HS-27A (cell line): Measurements from ENCODE around the gene MRPS18A.
"Not testable (repeated sequence)": the region's sequence is repeated elsewhere in the genome, so short reads cannot be mapped to it uniquely, and the experiment has no call there.

Experiments used
- DNase-seq: peaks from one replicate; pipeline ENCODE4 v3.0.0-alpha.2; 2012; ENCODE audit warnings: low read depth, missing footprints

MRPS18A gene

DNA sequence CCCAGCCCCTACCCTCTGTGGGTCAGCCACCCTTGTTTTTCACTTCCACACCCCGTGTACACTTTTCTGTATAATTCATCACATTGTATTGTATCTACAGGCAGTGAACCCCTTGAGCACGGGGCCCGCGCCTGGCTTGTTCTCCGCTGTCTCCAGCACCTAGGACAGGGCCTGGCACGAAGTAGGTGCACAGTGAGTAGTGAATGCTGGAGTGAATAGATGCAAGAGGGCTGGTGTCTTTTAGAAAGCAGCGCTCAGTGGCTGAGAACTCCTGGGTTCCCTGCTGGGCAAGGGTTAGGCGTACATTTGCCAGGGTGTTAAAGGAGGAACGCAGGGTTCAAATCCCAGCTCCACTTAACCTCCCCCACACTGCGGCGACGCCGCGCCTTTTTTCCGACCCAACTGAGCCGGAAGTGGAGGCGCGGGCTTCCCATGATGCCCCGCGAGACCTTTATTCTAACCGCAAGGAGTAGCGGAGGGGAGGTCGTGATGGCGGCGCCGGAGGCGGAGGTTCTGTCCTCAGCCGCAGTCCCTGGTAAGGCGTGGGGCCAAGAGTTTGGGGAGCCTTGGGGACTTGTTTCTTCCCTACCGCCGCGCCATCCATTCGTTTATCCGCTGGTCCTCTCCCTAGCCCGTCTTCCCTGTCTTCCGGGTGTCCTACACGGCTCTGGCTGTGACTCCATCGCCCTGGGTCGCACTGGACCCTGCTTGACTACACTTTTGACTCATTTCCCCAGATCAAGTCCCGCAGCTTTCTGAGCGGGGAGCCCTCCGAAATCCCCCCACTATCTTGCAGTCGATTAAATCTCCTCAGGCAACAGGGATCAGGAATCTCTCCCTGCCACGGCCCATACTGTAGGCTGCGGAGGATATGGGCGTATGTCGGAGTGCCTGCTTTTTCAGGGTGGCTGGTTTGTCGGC lies 51.9 kb downstream of the MRPS18A start, which contains the start of gene MAD2L1BP:
TSS of gene MAD2L1BP (plus strand) at position 454 of the 921 bp plus-strand sequence. CDS start at position 490, 36 bp downstream.
- DNase-seq, result peak; percentile 51

DNA sequence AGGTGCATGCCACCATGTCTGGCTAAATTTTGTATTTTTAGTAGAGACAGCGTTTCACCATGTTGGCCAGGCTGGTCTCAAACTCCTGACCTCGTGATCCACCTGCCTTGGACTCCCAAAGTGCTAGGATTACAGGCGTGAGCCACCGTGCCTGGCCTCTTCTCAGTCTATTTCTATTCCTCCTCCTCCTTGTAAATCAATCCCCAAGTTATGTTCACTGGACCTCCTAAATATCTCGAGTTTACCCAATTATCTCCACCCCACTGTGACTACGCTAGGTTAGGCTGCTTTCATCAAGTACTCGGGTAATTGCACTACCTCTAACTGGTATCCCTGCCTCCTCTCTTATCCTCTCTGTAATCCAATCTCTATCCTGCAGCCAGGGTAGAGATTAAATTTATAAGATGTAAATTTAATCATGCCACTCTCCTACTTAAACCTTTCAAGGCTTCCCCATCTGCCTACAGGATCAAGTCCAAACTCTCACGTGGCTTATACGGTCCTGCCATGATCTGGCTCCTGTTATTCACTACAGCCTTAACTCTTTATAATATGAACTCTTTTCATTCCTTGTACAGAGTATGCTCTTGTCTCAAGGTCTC lies 52.8 kb downstream of the MRPS18A start:
- DNase-seq, result no peak

DNA sequence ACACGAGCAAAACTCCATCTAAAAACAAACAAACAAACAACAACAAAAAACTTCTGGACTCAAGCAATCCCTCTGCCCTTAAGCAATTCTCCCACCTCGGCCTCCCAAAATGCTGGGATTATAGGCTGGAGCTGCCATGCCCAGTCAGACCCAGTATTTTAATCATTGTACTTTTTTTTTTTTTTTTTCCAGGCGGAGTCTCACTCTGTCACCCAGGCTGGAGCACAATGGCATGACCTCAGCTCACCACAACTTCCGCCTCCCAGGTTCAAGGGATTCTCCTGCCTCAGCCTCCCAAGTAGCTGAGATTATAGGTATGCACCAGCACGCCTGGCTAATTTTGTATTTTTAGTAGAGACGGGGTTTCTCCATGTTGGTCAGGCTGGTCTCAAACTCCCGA lies 54.6 kb downstream of the MRPS18A start:
- DNase-seq, result not testable (repeated sequence)

DNA sequence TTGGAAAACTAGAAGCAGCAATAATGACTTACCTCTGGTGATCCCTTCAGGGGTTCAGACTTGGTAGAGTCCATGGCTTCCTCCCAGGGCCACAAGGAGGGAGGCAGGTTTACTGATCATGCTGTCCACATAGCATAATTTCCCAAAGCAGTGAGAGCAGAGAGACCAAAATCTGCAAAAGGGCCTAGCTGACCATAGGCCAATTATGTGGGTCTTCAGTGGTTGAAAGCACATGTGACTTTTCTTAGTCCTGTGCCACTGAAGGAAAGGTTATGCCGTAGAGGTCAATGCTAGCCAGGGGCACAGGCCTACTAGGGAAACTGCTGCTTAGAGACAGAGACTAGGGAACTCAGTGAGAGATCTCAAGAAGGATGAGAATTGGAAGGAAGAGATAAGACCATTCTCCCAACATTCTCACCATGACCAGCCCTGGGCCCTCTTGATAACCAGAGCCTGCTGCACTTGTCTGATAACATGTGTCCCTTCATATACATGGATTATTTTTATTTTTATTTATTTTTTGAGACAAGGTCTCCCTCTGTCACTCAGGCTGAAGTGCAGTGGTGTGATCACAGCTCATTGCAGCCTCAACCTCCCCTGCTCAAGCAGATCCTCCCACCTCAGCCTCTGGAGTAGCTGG lies 56.5 kb downstream of the MRPS18A start:
- no peak for DNase-seq

DNA sequence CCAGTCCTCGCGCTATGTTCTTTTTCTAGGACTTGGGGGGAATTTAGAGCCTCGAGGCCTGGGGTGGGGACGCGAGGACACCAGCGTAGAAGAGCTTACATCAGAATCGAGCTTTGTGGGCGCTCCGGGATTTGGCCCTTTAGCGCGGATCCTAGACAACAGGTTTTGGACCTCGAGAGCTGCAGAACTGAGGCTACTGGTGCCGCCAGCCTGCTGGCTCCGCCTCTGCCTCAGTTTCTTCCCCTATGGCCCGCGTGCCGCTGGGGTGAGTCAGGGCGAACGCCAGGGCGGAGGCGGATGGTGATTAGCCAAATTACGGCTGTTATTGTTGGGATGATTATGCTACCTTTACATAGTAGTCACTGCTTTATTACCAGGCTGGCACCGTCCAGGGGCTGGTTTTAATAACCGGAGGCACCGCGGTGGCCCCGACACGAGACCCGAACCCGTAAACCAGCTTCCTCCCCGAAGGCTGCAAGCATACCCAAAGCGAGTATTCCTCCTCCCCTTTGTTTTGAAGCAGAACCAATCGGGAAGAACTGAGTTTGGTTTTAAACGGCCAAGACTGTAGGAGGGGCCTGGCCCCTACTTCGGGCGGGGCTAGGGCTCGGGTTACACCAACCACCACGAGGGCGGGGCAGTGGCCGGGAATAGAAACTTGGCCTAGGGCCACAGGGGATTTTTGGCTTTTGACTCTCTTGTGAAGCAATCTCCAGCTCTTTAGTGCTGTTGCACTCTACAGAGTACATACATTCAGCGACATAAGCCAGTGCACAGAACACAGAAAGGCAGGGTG lies 57.9 kb downstream of the MRPS18A start:
- peak; percentile 97 for DNase-seq

DNA sequence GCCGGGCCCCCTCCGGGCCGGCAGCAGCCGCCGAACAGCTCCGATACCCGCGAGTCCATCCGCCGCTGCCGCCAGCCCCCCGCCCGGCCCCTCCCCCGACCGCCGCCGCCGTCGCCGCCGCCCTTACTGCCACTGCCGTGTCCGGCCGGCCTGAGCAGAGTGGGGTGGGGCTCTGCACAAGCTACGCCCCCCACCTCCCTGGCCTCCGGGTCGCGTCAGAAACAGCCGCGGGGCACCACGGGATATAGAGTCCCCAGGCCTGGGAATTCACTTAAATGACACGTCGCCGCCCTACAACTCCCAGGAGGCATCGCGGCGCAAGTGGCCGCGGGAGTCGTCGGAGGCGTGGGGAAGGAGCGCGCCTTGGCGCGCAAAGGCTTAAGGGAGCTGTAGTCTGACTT lies 58.5 kb downstream of the MRPS18A start, which contains the start of gene GTPBP2:
TSS of gene GTPBP2 (minus strand) at position 161 of the 401 bp plus-strand sequence. CDS start at position 59, 102 bp downstream.
- peak; percentile 97 for DNase-seq

DNA sequence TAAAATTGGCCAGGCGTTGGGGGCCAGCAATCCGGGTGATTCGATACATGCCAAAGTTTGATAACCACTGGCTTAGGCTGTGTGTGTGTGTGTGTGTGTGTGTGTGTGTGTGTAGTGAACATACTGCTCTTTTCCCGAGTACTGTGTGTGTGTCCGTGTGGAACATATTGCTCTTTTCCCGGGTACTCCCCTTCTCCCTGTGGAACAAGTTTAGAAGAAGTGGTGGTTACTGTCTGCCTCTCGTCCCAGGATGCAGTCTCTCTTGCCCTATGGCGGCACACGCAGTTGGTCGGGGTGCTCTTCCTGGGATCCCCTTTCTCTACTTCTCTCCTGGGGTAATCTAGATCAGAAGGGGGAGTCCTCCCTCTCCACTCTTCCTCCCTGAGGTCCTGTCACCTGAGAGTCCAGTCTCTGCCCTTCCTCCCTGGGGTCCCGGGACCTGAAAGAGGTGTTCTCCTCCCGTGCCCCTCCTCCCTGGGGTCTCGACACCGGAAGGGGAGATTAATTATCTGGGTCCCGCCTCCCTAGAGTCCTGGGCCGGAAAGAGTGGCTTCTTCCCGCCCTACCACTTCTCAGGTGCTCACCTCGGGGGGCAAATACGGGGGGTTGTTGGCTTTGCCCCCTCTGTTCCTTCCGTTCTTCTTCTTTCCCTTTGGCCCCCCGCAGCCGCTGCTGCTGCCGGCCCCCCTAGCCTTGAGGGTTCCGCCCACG lies 59.0 kb downstream of the MRPS18A start:
- no peak for DNase-seq

DNA sequence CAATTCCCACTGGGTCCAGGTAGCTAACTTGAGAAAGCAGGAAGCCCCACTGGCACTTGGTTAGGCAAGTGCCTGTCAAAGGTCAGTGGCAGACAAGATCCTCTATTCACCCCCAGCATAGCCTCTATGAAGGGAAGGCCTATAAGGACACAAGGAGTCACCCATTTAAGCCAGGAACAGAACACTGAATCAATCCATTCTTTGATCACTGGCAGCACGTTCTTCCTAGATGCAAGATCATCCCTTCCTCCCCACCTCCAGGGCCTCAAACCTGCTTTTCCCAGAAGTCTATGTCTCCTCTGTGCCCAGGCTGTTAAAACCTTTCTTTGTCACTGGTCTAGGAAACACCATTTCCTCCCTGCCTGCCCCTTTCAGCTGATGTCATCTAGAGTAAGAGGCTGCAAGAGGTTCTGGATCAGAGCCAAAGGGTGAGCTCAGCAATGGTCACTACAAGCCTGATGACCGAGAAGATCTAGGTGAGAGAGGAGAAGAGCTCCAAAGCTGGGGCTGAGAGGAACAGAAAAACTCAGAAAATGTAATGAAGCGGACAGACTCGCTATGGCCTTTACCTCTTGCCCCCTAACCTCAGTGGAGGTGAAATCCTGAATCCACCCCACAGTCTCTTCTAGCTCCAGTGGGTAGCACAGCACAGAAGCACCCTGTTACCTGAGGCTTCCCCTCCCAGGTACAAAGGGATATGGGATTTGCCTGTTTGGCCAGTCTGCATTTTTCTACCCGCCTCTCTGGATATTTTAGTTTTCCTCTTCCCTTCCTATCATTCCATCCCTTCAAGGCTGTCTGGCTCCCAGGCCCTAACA lies 60.4 kb downstream of the MRPS18A start:
- DNase-seq, result peak; percentile 87

DNA sequence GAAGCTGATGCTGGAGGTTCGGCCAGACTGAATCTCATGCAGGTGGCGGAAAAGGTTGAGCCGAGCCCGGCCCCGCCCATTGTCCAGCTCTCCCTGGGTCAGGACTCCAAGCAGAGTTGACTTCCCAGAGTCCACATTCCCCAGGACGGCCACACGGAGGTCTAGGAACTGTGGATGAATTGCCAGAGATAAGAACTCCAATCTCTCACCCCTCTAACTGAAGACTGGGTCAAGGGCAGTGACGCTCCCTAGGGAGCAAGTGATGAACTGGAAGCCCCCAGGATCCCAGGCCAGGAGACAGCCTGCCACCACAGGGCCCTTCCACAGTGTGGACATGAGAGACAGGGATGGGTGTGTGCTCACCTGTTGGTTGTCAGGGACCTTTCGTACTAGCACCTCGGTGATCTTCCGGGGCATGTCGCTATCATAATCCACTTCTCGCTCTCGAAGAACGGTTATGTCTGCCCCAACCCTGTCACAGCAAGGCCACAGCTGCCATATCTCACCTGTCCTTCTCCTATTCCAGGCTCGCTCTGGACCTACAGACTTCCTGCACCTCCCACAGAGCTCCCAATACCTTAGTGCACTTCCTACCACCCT lies 62.1 kb downstream of the MRPS18A start:
- DNase-seq, result no peak

DNA sequence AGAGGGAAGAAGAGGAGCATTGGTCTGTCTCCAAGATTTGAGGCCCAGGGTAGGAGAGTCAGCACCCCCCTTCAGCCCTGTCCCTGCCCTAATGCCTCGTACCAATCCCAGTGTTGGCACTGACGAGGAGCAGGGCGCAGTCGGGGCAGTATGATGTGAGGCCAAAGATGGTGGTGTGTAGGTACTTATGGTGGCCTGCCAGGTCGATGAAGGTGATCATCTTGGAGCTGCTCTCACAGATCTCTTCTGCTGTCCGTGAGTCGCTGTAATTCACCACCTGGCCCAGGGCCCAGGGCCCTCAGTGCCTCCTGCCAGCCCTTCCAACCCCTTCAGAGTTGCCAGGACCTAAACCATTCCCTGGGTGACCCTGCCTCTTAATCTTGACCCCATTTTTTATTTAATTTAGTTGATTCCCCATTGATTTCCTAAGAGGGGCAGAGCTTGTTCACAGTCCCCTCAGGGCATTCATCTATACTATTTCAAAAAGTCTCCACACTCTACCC lies 62.8 kb downstream of the MRPS18A start:
- DNase-seq, result no peak

DNA sequence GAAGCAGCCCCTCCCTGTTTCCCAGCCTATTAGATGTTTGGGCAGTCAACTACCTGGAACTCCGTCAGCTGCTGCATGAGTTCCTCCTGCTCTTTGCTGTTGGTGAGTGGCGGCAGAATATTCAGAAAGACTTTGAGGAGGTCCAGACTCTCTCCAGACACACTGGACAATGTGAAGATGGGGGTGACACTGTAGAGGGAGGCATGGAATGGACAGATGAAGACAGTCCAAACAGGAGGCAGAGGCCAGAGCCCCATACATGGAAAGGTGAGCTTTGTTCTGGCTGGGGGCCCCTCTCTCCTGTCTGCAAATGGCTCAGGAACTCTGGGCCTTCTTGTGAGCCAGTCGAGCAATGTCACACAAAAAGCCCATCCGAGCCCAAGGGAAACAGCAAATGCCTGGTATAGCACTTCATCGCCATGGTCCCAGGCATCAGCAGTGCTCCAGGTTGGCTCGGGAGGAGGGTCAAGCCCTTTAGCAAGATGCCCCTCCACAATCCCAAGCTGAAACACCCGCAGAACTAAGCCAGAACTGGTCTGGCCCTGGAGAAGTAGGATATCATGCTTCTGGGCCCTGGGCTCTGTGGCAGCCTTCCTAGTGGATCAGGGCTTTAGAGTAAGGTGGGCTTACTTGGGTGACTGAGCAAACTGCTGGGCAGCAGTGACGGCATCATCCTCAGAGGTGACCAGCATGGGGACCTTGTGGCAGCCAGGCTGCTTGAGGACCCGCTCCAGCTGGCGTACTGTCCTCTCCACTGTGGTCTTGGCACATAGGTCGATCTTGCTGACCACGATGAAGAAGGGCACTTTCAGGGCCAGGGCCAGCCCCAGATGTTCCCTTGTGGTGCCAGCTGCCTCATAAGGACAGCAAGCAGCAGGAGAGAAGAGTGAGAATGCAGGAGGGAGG lies 63.5 kb downstream of the MRPS18A start:
- no peak for DNase-seq

DNA sequence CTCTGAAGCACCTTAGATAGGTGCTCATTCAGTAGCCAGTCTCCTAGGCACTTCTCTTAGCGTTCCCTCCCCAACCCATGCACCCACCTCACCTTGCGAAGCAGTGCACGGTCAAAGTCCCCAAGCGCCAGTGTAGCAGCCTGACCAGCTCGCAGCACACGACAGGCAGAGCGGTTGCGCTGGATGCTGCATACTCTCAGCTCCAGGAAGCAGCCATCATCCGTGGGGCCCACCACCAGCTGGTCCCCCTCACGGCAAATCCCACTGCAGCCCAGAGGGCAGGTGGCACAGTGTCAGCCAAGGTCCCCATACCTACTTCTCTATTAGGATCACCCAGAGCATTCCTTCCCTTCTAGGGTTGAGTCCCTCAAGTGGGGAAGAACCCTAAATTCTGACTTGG lies 65.0 kb downstream of the MRPS18A start:
- no peak for DNase-seq

DNA sequence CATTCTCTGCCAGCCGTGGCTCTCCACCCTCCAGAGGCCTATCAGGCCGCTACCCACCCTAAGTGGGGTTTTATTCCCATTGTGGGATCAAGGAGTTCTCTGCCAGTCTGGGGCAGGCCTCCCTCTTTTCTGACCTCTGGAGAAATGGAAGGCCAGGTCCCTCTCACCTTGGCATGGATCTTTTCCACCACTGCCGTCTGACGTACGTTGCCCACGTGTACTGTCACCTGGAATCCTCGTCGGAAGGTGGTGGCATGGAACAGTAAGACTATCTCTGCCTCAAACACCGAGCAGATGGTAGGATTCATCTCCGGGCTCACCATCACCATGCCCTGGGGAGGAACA lies 65.8 kb downstream of the MRPS18A start:
- no peak for DNase-seq
